ENCODE data around the gene TNFAIP8L2. TPM values are rescaled to one million over a fixed set of nuclear protein-coding genes. Genes with fewer than 3 reads are reported as not detected.
"Not testable (repeated sequence)": the region's sequence is repeated elsewhere in the genome, so short reads cannot be mapped to it uniquely, and the experiment has no call there.

The TNFAIP8L2 gene
- total RNA-seq, 1 donor from 2014 or later: not detected

GRCh38 chr1:151196292-151196800 is 39.9 kb downstream of the TNFAIP8L2 start:
- H3K4me3 Mint-ChIP-seq (ENCODE audit: unreplicated experiment): no peak overlapping the region
- peak; percentile 14 for TF ChIP-seq CTCF (IDR thresholded peaks at IDR 0.05; ENCODE audit: partially characterized antibody, unreplicated experiment)
- peaks cover 10% of the 10 kb centered on the region for H3K27me3 Mint-ChIP-seq (ENCODE audit: unreplicated experiment)
- peaks cover 3% of the 10 kb centered on the region for H3K9me3 Mint-ChIP-seq (ENCODE audit: unreplicated experiment)
- no peak for DNase-seq
- H3K27ac Mint-ChIP-seq (ENCODE audit: unreplicated experiment): no peak overlapping the region
- H3K36me3 Mint-ChIP-seq (ENCODE audit: unreplicated experiment): no peaks in the 10 kb centered on the region
- peaks cover 10% of the 10 kb centered on the region for H3K4me1 Mint-ChIP-seq (ENCODE audit: low read depth, unreplicated experiment)

GRCh38 chr1:151197863-151198253 is 41.4 kb downstream of the TNFAIP8L2 start:
- Mint-ChIP-seq H3K27me3 (ENCODE audit: unreplicated experiment) (peaks cover 11% of the 10 kb centered on the region), H3K4me3 (ENCODE audit: unreplicated experiment) (peak overlapping the region; percentile 98), H3K36me3 (ENCODE audit: unreplicated experiment) (no peaks in the 10 kb centered on the region), H3K4me1 (ENCODE audit: low read depth, unreplicated experiment) (peaks cover 10% of the 10 kb centered on the region), H3K9me3 (ENCODE audit: unreplicated experiment) (peaks cover 3% of the 10 kb centered on the region), H3K27ac (ENCODE audit: unreplicated experiment) (peak overlapping the region; percentile 96)
- TF ChIP-seq CTCF (IDR thresholded peaks at IDR 0.05; ENCODE audit: partially characterized antibody, unreplicated experiment): no peak
- DNase-seq: no peak

GRCh38 chr1:151198254-151199127 is 42.0 kb downstream of the TNFAIP8L2 start, which contains the start of gene PIP5K1A:
PIP5K1A (plus strand) TSS chr1:151198552; CDS start chr1:151198997, 445 bp downstream.
- peaks cover 10% of the 10 kb centered on the region for H3K4me1 Mint-ChIP-seq (ENCODE audit: low read depth, unreplicated experiment)
- peaks cover 11% of the 10 kb centered on the region for H3K27me3 Mint-ChIP-seq (ENCODE audit: unreplicated experiment)
- peak within 1 kb of the TSS; percentile 96 for H3K27ac Mint-ChIP-seq (ENCODE audit: unreplicated experiment)
- peaks cover 3% of the 10 kb centered on the region for H3K9me3 Mint-ChIP-seq (ENCODE audit: unreplicated experiment)
- no peaks in the 10 kb centered on the region for H3K36me3 Mint-ChIP-seq (ENCODE audit: unreplicated experiment)
- peak; percentile 100 for DNase-seq
- TF ChIP-seq CTCF (IDR thresholded peaks at IDR 0.05; ENCODE audit: partially characterized antibody, unreplicated experiment): no peak
- H3K4me3 Mint-ChIP-seq (ENCODE audit: unreplicated experiment): peak within 1 kb of the TSS; percentile 98

- H3K27ac Mint-ChIP-seq (ENCODE audit: unreplicated experiment): peak overlapping the region; percentile 96
- peaks cover 3% of the 10 kb centered on the region for H3K9me3 Mint-ChIP-seq (ENCODE audit: unreplicated experiment)
- peaks cover 11% of the 10 kb centered on the region for H3K27me3 Mint-ChIP-seq (ENCODE audit: unreplicated experiment)
- TF ChIP-seq CTCF (IDR thresholded peaks at IDR 0.05; ENCODE audit: partially characterized antibody, unreplicated experiment): no peak
- peak overlapping the region; percentile 98 for H3K4me3 Mint-ChIP-seq (ENCODE audit: unreplicated experiment)
- H3K36me3 Mint-ChIP-seq (ENCODE audit: unreplicated experiment): no peaks in the 10 kb centered on the region
- DNase-seq: no peak
- H3K4me1 Mint-ChIP-seq (ENCODE audit: low read depth, unreplicated experiment): peaks cover 10% of the 10 kb centered on the region
These were observed 43.6 kb downstream of the TNFAIP8L2 start for GRCh38 chr1:151199873-151200581.

- not testable (repeated sequence) for DNase-seq; H3K4me3 Mint-ChIP-seq (ENCODE audit: unreplicated experiment); H3K4me1 Mint-ChIP-seq (ENCODE audit: low read depth, unreplicated experiment); H3K27ac Mint-ChIP-seq (ENCODE audit: unreplicated experiment); H3K27me3 Mint-ChIP-seq (ENCODE audit: unreplicated experiment); H3K36me3 Mint-ChIP-seq (ENCODE audit: unreplicated experiment); H3K9me3 Mint-ChIP-seq (ENCODE audit: unreplicated experiment)
These were observed 49.0 kb downstream of the TNFAIP8L2 start for GRCh38 chr1:151205381-151205965.
